CD4-positive, alpha-beta T cell treated with Interleukin-2 at 100 ng/mL for 4 hours (primary cell): Measurements from ENCODE around the gene SF3B6.
"Not testable (repeated sequence)": the region's sequence is repeated elsewhere in the genome, so short reads cannot be mapped to it uniquely, and the experiment has no call there.

Experiments used
- DNase-seq: peaks from one replicate; pipeline ENCODE4 v3.0.0-alpha.2; 2020; ENCODE audit warnings: low spot score

The SF3B6 gene

GRCh38 chr2:24050041-24050979 lies 25.8 kb downstream of the SF3B6 start:
- DNase-seq: no peak

GRCh38 chr2:24049485-24050021 lies 26.6 kb downstream of the SF3B6 start, which contains the start of gene FKBP1B:
Gene FKBP1B (plus strand): TSS chr2:24049741. CDS start chr2:24049850, 109 bp downstream.
- peak; percentile 39 for DNase-seq

- DNase-seq: no peak
Observed at GRCh38 chr2:24048769-24049484, 27.2 kb downstream of the SF3B6 start.

GRCh38 chr2:24047703-24048033 lies 28.5 kb downstream of the SF3B6 start:
- DNase-seq: no peak

GRCh38 chr2:24046930-24047702 lies 29.0 kb downstream of the SF3B6 start, which contains the start of gene WDCP:
Gene WDCP (minus strand): TSS chr2:24047391. CDS start chr2:24039494, 7,897 bp downstream.
- peak; percentile 96 for DNase-seq

- no peak for DNase-seq
Observed at GRCh38 chr2:24046599-24046929, 29.6 kb downstream of the SF3B6 start.

- DNase-seq: no peak
Observed at GRCh38 chr2:24045511-24046508, 30.3 kb downstream of the SF3B6 start.

GRCh38 chr2:24043133-24043532 lies 33.0 kb downstream of the SF3B6 start:
- not testable (repeated sequence) for DNase-seq

- no peak for DNase-seq
Observed at GRCh38 chr2:24040511-24040910, 35.6 kb downstream of the SF3B6 start.

GRCh38 chr2:24038786-24039499 lies 37.2 kb downstream of the SF3B6 start:
- no peak for DNase-seq

- no peak for DNase-seq
Observed at GRCh38 chr2:24026233-24026632, 49.9 kb downstream of the SF3B6 start.

- no peak for DNase-seq
Observed at GRCh38 chr2:24024996-24025663, 51.0 kb downstream of the SF3B6 start.

GRCh38 chr2:24024018-24024417 lies 52.1 kb downstream of the SF3B6 start:
- DNase-seq: no peak

- no peak for DNase-seq
Observed at GRCh38 chr2:24022975-24023575, 53.1 kb downstream of the SF3B6 start.

GRCh38 chr2:24022324-24022974 lies 53.7 kb downstream of the SF3B6 start:
- DNase-seq: no peak

- DNase-seq: no peak
Observed at GRCh38 chr2:24021122-24021998, 54.8 kb downstream of the SF3B6 start.

- DNase-seq: no peak
Observed at GRCh38 chr2:24020244-24020643, 55.9 kb downstream of the SF3B6 start.

- DNase-seq: no peak
Observed at GRCh38 chr2:24019729-24020128, 56.4 kb downstream of the SF3B6 start.
